Ishikawa (cell line): ENCODE data around the gene ENOX2.

Source experiments
- CEBPB ChIP-seq: IDR thresholded peaks from 2 replicates; pipeline ENCODE4 v1.6.1; 2012
- CREB1 ChIP-seq: IDR thresholded peaks from 2 replicates; pipeline ENCODE4 v1.6.1; 2012; ENCODE audit warnings: low read depth
- EGR1 ChIP-seq: IDR thresholded peaks from 2 replicates; pipeline ENCODE4 v1.6.1; 2012
- EP300 ChIP-seq: IDR thresholded peaks from 2 replicates; pipeline ENCODE4 v1.6.1; 2012; ENCODE audit warnings: borderline replicate concordance
- FOXM1 ChIP-seq: IDR thresholded peaks from 2 replicates; pipeline ENCODE4 v1.6.1; 2012; ENCODE audit warnings: low read depth, borderline replicate concordance
- MAX ChIP-seq: IDR thresholded peaks from 2 replicates; pipeline ENCODE4 v1.6.1; 2012
- NFIC ChIP-seq: IDR thresholded peaks from 2 replicates; pipeline ENCODE4 v1.6.1; 2012
- RAD21 ChIP-seq: IDR thresholded peaks from 2 replicates; pipeline ENCODE4 v1.6.1; 2012; ENCODE audit warnings: low read depth
- REST ChIP-seq: IDR thresholded peaks from 2 replicates; pipeline ENCODE4 v1.6.1; 2012; ENCODE audit warnings: low read depth, mild to moderate bottlenecking
- TAF1 ChIP-seq: IDR thresholded peaks from 2 replicates; pipeline ENCODE4 v1.6.1; 2012; ENCODE audit warnings: low read depth, mild to moderate bottlenecking
- TCF12 ChIP-seq: IDR thresholded peaks from 2 replicates; pipeline ENCODE4 v1.6.1; 2012; ENCODE audit warnings: low read depth
- TEAD4 ChIP-seq: IDR thresholded peaks from 2 replicates; pipeline ENCODE4 v1.6.1; 2012
- USF1 ChIP-seq: IDR thresholded peaks from 2 replicates; pipeline ENCODE4 v1.6.1; 2012
- YY1 ChIP-seq: IDR thresholded peaks from 2 replicates; pipeline ENCODE4 v1.6.1; 2012; ENCODE audit warnings: low read depth

GRCh38 chrX:130909469-130910136 lies 6.6 kb upstream of the ENOX2 start:
- no peak for TF ChIP-seq REST
- TF ChIP-seq YY1 = no peak
- no peak for TF ChIP-seq CREB1
- TF ChIP-seq TEAD4 = no peak
- TF ChIP-seq TCF12 = no peak
- no peak for TF ChIP-seq RAD21
- no peak for TF ChIP-seq MAX
- no peak for TF ChIP-seq EP300
- TF ChIP-seq TAF1 = no peak
- no peak for TF ChIP-seq CEBPB
- no peak for TF ChIP-seq USF1
- no peak for TF ChIP-seq EGR1
- TF ChIP-seq FOXM1 = no peak
- no peak for TF ChIP-seq NFIC
